ENCODE data around the gene HYAL3. TPM values are rescaled to one million over a fixed set of nuclear protein-coding genes. Genes with fewer than 3 reads are reported as not detected.

Gene HYAL3, protein sequence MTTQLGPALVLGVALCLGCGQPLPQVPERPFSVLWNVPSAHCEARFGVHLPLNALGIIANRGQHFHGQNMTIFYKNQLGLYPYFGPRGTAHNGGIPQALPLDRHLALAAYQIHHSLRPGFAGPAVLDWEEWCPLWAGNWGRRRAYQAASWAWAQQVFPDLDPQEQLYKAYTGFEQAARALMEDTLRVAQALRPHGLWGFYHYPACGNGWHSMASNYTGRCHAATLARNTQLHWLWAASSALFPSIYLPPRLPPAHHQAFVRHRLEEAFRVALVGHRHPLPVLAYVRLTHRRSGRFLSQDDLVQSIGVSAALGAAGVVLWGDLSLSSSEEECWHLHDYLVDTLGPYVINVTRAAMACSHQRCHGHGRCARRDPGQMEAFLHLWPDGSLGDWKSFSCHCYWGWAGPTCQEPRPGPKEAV
- 2.0 and 2.5 TPM in 2 replicates for total RNA-seq

DNA sequence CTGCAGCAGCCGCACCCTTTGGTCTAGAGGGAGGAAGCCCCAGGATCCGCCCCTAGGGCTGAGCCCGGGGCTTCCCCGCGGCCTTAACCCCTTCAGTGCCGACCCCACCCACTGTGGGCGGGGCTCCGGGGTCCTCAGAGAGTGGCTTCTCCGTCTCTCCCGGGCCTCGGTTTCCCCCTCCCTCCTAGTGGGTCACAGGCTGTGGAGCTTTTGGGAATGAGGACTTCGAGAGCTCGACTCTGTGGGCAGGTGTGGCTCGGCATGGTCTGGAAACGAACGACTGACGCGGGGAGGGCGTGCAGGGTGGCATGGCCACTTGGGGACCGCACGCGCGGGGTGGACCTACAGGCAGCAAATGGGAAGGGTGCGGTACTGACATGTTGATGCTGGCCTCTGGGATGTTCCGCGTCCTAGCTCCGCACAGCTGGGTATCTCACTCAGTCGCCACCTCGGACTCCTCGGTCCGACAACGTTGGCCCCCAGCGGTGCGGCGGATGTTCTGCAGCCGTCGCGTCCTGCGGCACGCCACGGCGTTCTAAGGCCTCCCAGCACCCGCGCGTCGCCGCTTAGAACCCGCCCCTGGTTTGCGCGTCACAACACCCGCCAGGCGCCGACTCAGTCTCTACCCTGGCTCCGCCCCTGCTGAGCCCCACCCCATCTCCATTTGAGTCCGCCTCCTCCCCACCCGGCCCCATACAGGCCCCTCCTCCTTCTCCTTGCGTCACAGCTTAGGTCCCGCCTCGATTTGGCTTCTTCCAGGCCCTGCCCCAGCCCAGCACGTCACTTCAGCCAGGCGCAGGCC is at the start of gene HYAL3, which contains the start of gene NAA80:
Gene HYAL3 (minus strand): TSS at position 570 of the 802 bp plus-strand sequence. CDS start 3,803 bp downstream, outside the sequence.
Gene NAA80 (minus strand): TSS at position 570 of the 802 bp plus-strand sequence. CDS start 1,942 bp downstream, outside the sequence.
- H3K36me3 Mint-ChIP-seq (ENCODE audit: low read depth): peaks cover 6% of the 10 kb centered on the region
- peak within 1 kb of the TSS; percentile 98 for H3K4me3 Mint-ChIP-seq
- H3K9me3 Mint-ChIP-seq: no peaks in the 10 kb centered on the region
- TF ChIP-seq, protein P1, sequence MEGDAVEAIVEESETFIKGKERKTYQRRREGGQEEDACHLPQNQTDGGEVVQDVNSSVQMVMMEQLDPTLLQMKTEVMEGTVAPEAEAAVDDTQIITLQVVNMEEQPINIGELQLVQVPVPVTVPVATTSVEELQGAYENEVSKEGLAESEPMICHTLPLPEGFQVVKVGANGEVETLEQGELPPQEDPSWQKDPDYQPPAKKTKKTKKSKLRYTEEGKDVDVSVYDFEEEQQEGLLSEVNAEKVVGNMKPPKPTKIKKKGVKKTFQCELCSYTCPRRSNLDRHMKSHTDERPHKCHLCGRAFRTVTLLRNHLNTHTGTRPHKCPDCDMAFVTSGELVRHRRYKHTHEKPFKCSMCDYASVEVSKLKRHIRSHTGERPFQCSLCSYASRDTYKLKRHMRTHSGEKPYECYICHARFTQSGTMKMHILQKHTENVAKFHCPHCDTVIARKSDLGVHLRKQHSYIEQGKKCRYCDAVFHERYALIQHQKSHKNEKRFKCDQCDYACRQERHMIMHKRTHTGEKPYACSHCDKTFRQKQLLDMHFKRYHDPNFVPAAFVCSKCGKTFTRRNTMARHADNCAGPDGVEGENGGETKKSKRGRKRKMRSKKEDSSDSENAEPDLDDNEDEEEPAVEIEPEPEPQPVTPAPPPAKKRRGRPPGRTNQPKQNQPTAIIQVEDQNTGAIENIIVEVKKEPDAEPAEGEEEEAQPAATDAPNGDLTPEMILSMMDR (IDR thresholded peaks at IDR 0.05): no peak
- ChIA-PET POLR2A (interaction anchor here (0.6 to 3.4 kb wide), 20 partner anchors 14 to 1206 kb away, joined by 3 to 62 read pairs (median 4); partner anchors contain the start of genes CISH, CYB561D2, DAG1 and GNAI2), CTCF (interaction anchor here (0.6 to 1.8 kb wide), 8 partner anchors 16 to 105 kb away, joined by 3 to 9 read pairs (median 4); partner anchors contain the start of gene HYAL2)
- DNase-seq (peak; percentile 98), ATAC-seq (ENCODE audit: low read depth) (peak; percentile 89)
- no peaks in the 10 kb centered on the region for H3K27me3 Mint-ChIP-seq
- H3K27ac Mint-ChIP-seq: peak within 1 kb of the TSS; percentile 98
- intact Hi-C loops (cut with micrococcal nuclease): loop anchor here (1.0 to 10.0 kb wide), 10 partner anchors 22 to 1274 kb away; partner anchors contain the start of genes APEH, HEMK1, IMPDH2 and INKA1
- H3K4me1 Mint-ChIP-seq: peaks cover 30% of the 10 kb centered on the region

DNA sequence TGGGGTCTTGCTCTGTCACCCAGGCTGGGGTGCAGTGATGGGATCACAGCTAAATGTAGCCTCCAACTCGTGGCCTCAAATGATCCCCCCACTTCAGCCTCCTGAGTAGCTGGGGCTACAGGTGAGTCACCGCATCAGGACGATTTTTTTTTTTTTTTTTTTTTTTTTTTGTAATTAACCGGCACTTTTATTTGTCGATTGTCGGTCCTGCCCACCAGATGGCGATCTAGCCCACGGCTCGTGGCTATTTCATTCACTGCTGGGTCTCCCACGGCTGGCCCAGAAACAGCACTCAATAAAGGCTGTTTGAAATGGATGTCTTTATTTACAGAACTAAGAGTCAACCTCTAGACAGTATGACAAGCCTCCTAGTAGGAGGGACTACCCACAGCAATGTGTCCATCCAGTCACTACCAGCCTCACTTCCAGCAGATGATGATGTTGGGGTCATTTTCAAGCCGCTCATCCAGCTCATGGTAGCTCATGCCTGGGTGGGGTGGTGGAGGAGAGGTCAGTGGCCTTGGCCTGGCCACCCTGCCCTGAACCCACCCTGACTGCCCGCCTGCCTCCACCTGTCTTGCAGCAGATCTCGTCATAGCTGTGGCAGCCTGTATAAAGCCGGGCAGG is 48.1 kb upstream of the HYAL3 start:
- H3K4me3 Mint-ChIP-seq: no peak overlapping the region
- ChIA-PET CTCF (interaction anchor here (0.8 to 5.5 kb wide), 8 partner anchors 9 to 269 kb away, joined by 3 to 64 read pairs (median 4); partner anchors contain the start of genes CISH and TMEM115), POLR2A (interaction anchor here (0.6 to 6.9 kb wide), 7 partner anchors 9 to 1024 kb away, joined by 3 to 195 read pairs (median 4); partner anchors contain the start of gene RASSF1)
- ATAC-seq (ENCODE audit: low read depth) (peak; percentile 15), DNase-seq (peak; percentile 59)
- H3K27me3 Mint-ChIP-seq: no peaks in the 10 kb centered on the region
- H3K27ac Mint-ChIP-seq: peak overlapping the region; percentile 63
- TF ChIP-seq, protein P1 (IDR thresholded peaks at IDR 0.05): no peak
- intact Hi-C loops (cut with micrococcal nuclease): loop anchor here (1.0 kb wide), 1 partner anchor 89 kb away; no protein-coding TSS in a partner anchor
- peaks cover 58% of the 10 kb centered on the region for H3K4me1 Mint-ChIP-seq
- H3K9me3 Mint-ChIP-seq: no peaks in the 10 kb centered on the region
- H3K36me3 Mint-ChIP-seq (ENCODE audit: low read depth): peaks cover 19% of the 10 kb centered on the region

DNA sequence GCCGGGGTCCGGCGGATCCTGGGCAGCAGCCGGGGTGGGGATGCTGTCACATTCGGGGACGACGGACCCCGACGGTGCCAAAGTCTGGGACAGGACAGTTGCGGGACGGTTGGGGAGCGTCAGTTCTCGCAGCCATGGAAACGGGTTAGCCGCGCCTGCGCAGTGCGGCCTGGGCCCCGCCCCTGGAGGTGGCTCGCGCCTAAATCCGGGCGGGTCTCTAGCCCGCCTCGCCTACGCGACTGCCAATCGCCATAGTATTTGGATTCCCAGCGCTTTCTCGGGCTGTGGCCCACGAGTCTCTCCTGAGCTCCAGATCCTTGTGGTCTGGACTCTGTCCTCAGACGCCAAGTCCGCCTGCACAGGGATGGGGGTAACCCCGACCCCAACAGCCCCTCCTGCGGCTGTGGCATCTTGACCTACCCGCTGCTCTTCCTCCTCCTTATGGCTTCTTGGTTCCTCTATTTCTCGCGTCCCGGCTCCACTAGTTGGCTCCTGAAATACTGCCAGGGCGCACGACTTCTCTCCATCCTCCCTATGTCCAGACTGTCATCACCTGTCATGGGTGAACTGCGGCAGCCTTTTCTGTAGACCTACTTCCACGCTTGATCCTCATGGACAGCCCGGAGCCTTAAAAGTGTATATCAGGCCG is 46.5 kb upstream of the HYAL3 start, which contains the start of gene ZMYND10:
Gene ZMYND10 (minus strand): TSS at position 147 of the 649 bp plus-strand sequence. CDS start 153 bp downstream, outside the sequence.
- POLR2A ChIA-PET: interaction anchor here (0.6 to 6.9 kb wide), 4 partner anchors 7 to 105 kb away, joined by 3 to 195 read pairs (median 7); partner anchors contain the start of gene RASSF1
- Mint-ChIP-seq H3K27me3 (no peaks in the 10 kb centered on the region), H3K4me3 (peak within 1 kb of the TSS; percentile 67), H3K4me1 (peaks cover 51% of the 10 kb centered on the region), H3K36me3 (ENCODE audit: low read depth) (peaks cover 17% of the 10 kb centered on the region), H3K9me3 (no peaks in the 10 kb centered on the region), H3K27ac (no peak within 1 kb of the TSS)
- CTCF ChIA-PET: interaction anchor here (5.5 kb wide), 1 partner anchor 196 kb away, joined by 64 read pairs; no protein-coding TSS in a partner anchor
- intact Hi-C loops (cut with micrococcal nuclease): no loop called here
- TF ChIP-seq, protein P1 (IDR thresholded peaks at IDR 0.05): no peak
- peak; percentile 73 for DNase-seq
- ATAC-seq (ENCODE audit: low read depth): peak; percentile 33

DNA sequence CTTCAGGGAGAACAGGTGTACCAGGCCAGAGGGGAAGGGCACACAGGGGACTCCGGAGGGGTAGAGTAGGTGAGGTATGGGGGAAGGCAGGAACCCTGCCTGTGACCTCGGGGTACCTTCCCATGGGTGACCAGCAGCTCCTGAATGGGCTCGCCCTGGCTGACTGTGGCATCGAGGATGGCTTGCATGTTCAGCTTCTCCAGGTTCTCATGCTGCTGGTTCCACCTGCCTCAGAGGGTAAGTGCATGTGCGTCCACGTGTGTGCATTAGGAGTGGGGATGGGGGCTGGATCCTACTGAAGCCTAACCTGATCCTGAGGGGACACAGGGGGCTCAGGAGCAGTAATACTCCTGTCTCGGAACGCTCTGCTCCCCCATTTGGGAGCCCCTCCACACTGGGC is 45.8 kb upstream of the HYAL3 start:
- ChIA-PET CTCF (no interaction called here), POLR2A (interaction anchor here (0.6 to 6.9 kb wide), 2 partner anchors 7 to 24 kb away, joined by 4 to 195 read pairs; partner anchors contain the start of gene RASSF1)
- H3K4me1 Mint-ChIP-seq: peaks cover 48% of the 10 kb centered on the region
- ATAC-seq (ENCODE audit: low read depth) (no peak), DNase-seq (no peak)
- H3K27ac Mint-ChIP-seq: no peak overlapping the region
- TF ChIP-seq, protein P1 (IDR thresholded peaks at IDR 0.05): no peak
- intact Hi-C loops (cut with micrococcal nuclease): no loop called here
- no peaks in the 10 kb centered on the region for H3K27me3 Mint-ChIP-seq
- H3K4me3 Mint-ChIP-seq: no peak overlapping the region
- peaks cover 14% of the 10 kb centered on the region for H3K36me3 Mint-ChIP-seq (ENCODE audit: low read depth)
- H3K9me3 Mint-ChIP-seq: no peaks in the 10 kb centered on the region

All from activated B cell treated with CpG ODN at 0.5 μM for 24 hours (primary cell).